Ishikawa (cell line): ENCODE results near the gene HMMR.

Experiments
- CEBPB ChIP-seq: IDR thresholded peaks from 2 replicates; pipeline ENCODE4 v1.6.1; 2012
- CREB1 ChIP-seq: IDR thresholded peaks from 2 replicates; pipeline ENCODE4 v1.6.1; 2012; ENCODE audit warnings: low read depth
- EGR1 ChIP-seq: IDR thresholded peaks from 2 replicates; pipeline ENCODE4 v1.6.1; 2012
- EP300 ChIP-seq: IDR thresholded peaks from 2 replicates; pipeline ENCODE4 v1.6.1; 2012; ENCODE audit warnings: borderline replicate concordance
- FOXM1 ChIP-seq: IDR thresholded peaks from 2 replicates; pipeline ENCODE4 v1.6.1; 2012; ENCODE audit warnings: low read depth, borderline replicate concordance
- NFIC ChIP-seq: IDR thresholded peaks from 2 replicates; pipeline ENCODE4 v1.6.1; 2012
- RAD21 ChIP-seq: IDR thresholded peaks from 2 replicates; pipeline ENCODE4 v1.6.1; 2012; ENCODE audit warnings: low read depth
- REST ChIP-seq: IDR thresholded peaks from 2 replicates; pipeline ENCODE4 v1.6.1; 2012; ENCODE audit warnings: low read depth, mild to moderate bottlenecking
- TCF12 ChIP-seq: IDR thresholded peaks from 2 replicates; pipeline ENCODE4 v1.6.1; 2012; ENCODE audit warnings: low read depth
- TEAD4 ChIP-seq: IDR thresholded peaks from 2 replicates; pipeline ENCODE4 v1.6.1; 2012
- YY1 ChIP-seq: IDR thresholded peaks from 2 replicates; pipeline ENCODE4 v1.6.1; 2012; ENCODE audit warnings: low read depth
- TF ChIP-seq, protein P1 (sequence below): IDR thresholded peaks from 2 replicates; pipeline ENCODE4 v1.6.1; 2012
- TF ChIP-seq, protein P2 (sequence below): IDR thresholded peaks from 2 replicates; pipeline ENCODE4 v1.6.1; 2012

DNA sequence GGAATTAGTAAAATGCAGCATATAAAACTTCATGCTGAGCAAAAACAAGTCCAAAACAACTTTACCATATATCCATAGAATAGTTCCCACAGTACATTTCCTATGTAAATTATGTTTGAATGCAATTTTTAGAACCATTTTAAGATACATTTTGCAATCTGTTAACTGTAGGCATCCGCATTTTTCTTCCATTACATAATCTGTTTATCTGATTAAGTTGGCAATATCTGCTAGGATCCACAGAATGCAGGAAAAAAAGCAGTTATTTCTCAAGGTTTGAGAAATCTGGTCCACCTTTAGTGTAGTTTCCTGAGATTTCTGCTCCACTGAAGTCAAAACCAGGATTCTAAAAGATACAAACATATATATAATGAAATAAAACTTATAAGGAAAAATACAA, 6.7 kb upstream of the HMMR start:
- no peak for TF ChIP-seq CREB1
- no peak for TF ChIP-seq REST
- no peak for TF ChIP-seq RAD21
- no peak for TF ChIP-seq FOXM1
- no peak for TF ChIP-seq EP300
- TF ChIP-seq YY1, result no peak
- TF ChIP-seq, protein P1, sequence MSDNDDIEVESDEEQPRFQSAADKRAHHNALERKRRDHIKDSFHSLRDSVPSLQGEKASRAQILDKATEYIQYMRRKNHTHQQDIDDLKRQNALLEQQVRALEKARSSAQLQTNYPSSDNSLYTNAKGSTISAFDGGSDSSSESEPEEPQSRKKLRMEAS, result no peak
- TF ChIP-seq EGR1, result no peak
- TF ChIP-seq CEBPB, result no peak
- TF ChIP-seq, protein P2, sequence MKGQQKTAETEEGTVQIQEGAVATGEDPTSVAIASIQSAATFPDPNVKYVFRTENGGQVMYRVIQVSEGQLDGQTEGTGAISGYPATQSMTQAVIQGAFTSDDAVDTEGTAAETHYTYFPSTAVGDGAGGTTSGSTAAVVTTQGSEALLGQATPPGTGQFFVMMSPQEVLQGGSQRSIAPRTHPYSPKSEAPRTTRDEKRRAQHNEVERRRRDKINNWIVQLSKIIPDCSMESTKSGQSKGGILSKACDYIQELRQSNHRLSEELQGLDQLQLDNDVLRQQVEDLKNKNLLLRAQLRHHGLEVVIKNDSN, result no peak
- TF ChIP-seq TCF12, result no peak
- no peak for TF ChIP-seq TEAD4
- TF ChIP-seq NFIC, result no peak
